NK-92 treated with Interleukin-12 subunit alpha and Interleukin-12 subunit beta, amount 100 ng/mL, for 24 hours (cell line): ENCODE measurements around the gene CEMIP2.

Experiments
- DNase-seq: peaks from one replicate; lab custom pipeline; 2025; lab: John Stamatoyannopoulos, UW

The CEMIP2 gene

DNA sequence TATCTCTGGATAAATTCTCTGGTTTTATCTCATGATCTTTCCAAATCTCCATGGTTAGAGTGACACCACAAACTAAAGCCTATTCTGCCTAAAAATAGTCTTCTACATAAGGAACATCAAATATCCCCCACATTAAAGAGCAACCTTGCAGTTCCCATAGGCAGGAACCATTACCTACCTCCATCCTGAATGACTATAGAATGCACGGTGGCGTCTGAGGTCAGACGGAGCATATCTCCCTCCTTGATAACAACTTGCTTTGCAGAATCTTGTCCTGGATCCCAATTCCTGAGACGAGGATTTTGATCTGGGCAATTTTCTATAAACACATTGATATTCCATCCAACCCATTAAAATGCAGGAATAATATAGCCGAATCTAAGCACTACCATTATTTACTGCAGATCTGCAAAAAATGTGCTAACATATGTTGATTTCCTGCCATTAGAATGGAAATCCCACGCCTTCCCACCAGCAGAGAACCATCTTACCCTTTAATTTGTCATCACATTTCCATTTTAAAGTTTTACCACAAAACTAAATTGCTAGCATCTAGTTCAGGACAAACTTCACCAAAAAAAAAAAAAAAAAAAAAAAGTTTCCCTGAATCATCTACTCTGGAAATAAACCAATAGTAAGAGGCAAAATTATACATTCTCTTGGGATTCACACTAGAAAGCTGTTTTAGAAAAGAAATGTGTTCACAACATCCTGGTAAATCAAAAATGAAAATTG, 22.1 kb downstream of the CEMIP2 start:
- DNase-seq = no peak

DNA sequence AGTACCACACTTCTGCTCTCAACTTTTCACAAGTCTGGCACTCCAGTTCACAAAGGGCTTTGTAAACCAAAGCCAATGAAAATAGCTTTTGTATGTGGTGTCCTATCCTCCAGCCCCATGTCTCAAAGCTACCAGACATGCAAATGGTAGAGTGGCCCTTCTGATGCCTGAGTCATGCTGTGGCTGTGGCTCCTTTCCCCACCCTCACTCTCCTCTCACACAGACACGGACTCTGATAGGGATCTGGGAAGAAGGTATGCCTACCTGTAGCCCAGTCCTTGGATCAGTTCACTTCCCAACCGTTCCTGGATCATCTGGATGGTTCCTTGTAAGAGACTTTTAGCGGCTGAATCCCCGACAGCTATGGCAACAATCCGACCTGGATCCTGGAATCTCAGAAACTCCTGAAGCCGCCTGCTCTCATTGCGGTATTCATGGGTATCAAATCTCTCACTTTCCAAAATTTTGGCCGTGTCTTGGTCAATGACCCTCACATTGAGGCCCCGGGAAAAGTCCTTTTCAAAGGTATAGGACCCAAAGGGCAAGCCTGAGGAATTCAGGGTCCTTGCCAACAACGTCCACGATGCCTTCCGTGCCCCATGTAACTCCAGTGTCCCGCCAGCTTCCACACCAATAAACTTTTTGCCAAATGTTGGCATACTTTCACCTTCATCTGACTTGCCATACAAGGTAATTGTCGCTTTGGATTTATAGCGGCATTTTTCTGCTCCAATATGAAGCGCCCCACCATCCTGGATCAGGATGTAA, 23.4 kb downstream of the CEMIP2 start:
- DNase-seq = no peak

DNA sequence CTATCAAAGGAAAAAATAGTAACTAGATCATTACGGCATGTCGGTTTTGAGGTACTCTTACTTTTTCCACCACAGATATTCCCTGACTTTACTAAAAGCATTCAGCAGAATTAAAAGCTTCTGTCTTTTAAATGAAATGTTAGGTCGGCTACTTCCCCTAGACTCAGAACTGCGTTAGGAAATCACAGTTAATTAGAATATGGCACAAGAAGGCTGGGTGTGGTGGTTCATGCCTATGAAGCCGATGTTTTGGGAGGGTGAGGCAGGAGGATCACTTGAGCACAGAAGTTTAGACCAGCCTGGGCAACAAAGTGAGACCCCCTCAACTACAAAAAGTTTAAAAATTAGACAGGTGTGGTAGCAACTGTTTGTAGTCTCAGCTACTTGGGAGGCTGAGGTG, 24.4 kb downstream of the CEMIP2 start:
- DNase-seq = no peak

DNA sequence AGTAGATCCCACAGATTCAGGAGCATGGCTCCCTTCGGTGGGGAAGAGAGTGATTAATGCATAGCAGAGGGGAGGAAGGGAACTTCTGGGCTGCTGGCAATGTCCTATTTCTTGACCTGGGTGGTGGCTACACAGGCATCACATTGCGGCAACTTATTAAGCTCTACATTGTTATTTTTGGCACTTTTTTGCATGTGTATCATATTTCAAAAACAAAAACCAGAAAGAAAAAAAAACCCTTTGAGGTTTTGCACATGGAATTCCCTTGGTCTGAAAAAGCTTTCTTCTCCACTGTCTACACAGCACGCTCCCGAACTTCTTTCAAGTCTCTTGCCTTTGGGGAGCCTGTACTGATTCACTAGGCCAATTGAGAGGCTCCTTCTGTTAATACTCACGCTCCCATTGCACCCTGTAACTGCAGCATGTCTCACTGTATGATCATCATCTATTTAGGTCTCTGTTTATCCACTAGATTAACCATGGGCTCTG, 25.1 kb downstream of the CEMIP2 start:
- DNase-seq = no peak

DNA sequence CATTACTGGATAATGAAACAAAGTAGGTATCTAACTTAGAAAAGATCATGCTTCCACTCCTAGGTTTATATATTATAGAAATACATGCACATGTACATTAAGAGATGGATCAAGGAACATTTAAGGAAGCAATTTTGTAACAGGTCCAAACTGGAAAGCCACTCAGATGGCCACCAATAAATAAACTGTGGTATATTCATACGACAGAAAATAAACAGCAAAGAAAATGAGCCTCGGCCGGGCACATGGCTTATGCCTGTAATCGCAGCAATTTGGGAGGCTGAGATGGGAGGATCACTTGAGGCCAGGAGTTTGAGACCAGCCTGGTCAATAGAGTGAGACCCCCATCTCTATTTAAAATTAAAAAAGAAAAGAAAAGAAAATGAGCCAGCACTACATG, 25.6 kb downstream of the CEMIP2 start:
- no peak for DNase-seq

DNA sequence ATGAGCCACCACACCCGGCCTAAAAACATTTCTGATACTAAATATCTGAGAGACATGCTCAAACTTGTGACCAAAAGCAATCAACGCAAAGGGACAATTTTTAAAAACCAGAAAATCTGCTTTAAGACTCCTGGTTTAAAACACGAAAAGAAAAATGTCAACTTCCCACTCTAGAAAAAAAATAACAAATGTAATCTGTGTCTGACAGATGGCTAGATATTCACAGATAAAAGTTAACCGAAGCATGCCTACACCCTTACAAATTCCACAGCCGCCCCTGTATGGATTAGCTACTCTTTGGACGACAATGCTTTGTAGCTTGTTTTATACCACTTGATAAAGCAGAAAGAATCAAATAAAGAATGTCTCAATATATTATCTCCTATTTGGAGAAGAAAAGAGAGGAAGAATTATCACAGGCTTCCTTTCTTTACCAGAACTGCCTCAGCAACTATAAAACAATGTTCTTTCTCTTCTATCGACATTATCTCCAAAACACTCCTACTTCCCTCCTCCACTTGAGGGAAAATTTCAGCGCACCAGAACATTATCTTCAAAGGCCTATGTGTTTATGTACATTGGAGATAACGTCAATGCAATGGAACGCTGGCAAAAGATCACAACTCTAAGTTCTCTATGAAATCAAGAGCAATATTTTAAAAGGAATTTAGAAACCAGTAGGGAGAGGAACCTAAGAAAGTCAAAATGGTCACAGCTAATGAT, 26.2 kb downstream of the CEMIP2 start:
- no peak for DNase-seq

DNA sequence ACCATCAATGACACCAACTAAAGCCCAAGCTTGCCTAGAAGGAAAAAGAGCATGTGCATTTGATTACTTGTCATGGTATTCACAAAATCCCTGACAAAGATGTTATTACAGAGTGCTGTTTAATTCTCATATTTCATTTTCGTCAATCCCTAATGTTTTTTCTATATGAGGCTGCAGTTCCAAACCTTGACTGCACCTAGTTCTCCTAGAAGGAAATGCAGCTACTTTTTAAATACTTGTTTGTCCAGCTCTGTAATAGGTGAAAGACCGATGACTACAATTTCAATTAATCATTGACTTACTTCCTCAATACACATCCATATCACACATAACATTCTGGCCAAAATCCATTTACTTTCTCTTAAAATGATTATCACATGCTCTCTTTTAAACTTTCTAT, 28.1 kb downstream of the CEMIP2 start:
- no peak for DNase-seq

DNA sequence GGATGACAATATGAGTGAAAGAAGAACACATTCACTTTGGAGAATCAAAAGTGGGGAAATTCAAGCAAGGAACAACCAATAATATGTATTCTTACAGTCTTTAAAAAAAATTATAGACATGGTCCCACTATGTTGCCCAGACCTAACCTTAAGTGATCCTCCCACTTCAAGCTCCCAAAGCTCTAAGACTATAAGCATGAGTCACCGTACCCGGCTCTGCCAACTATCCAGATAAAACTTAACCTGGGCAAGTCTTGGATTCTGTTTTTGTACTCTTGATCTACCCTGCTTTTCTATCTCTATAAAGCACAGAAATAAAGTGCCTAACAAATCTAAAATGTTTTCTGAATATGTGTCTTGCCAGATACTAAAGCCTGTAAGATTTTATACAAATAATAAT, 30.9 kb downstream of the CEMIP2 start:
- no peak for DNase-seq

DNA sequence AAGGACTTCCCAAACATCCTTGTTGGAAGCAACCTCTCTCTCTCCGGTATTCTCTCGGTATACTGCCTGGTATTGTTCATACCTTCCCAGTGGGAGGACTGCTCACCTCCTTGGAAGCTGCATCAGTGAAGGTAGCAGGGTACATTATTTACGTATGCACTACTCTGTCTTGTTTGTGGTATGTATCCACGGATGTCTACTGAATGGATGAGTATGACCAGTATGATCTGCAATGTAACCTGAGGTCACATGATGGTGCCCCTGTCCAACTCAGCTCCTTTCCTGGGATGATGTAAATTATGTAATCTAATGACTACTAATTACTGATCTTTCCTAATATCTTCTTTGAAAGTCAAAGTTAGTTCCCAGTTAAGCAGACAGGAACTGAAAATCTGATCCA, 32.1 kb downstream of the CEMIP2 start:
- DNase-seq = no peak

DNA sequence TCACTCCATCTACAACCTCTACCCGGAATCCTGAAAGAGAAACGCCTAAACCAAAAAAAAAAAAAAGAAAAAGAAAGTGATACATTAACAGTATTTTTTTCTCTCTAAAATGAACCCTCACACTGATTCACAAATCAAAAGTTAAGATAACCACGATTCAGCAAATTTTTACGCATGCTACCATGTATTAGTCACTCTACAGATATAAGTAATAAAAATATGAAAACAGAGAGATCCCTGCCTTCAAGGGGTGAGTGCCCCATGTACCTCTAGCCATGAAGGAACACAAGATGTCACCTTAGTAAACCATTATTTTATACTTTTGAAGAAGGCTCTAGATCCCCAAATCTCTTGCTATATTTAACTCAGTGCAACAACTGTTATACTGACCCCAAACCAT, 33.4 kb downstream of the CEMIP2 start:
- DNase-seq = no peak

DNA sequence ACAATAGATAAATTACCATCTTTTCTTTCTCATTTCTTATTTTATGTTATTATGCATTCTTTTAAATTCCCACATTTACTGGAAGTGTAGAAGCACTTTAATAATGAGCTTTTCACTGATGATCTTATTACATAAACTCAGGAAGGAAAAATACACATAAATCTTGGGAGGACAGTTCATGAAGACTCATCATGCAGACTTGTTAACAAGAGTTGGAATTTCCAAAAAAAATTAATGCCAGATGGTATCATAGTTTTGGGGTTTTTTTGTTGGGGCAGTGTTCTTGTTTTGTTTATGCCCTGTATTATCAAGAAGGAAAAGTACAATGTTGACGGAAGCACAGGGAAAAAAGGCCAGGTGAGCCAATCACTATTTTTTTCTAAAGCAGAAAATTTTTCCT, 35.1 kb downstream of the CEMIP2 start:
- no peak for DNase-seq

DNA sequence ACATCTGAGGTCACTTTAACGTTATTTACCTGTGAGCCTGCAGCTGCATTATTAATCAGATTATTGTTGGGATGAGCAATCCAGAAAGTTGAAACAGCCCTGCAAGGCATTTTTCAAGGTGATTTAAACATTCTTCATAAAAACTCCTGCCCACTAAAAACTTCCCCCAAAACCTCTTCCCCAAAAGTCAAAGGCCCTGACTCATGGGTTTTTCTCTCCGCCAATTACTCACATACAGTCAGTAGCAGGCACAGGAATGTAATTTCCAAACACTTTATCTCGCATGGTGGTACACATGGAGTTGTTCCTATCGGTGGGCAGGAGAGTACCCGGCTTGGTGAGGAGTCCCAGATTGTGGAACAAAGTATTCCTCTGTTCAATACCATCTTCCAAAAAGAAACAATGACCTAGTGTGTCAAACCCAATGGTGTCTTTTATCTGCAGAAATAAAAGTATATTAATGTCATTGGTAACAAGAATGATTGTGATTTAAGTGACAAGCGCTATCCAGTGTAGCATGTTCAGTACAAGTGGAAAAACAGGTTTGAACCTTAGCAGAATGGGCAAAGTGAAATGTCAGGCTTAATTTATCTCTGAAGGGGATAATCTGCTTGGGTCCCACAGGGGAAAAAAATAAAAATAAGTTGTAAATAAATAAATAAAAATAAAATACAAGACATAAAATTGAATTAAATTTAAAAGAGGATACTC, 38.3 kb downstream of the CEMIP2 start:
- no peak for DNase-seq

DNA sequence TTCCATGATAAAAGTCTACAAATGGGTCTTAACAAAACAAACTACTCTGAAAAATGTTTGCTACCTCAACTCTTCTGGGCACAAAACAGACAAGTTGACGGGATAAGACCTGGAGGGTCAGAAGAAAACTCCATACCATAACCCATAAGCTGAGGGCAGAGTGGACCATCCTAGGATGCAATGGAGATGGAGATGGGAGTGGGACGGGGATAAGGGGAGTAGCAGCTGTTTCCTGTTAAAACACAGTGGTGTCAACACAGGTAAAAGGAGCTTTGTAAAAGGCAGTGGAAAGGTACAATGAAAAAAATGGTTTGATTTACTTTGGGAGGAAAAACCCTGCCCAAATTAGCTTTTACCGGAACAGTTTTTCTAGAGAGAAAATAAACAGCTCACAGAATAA, 41.6 kb downstream of the CEMIP2 start:
- no peak for DNase-seq

DNA sequence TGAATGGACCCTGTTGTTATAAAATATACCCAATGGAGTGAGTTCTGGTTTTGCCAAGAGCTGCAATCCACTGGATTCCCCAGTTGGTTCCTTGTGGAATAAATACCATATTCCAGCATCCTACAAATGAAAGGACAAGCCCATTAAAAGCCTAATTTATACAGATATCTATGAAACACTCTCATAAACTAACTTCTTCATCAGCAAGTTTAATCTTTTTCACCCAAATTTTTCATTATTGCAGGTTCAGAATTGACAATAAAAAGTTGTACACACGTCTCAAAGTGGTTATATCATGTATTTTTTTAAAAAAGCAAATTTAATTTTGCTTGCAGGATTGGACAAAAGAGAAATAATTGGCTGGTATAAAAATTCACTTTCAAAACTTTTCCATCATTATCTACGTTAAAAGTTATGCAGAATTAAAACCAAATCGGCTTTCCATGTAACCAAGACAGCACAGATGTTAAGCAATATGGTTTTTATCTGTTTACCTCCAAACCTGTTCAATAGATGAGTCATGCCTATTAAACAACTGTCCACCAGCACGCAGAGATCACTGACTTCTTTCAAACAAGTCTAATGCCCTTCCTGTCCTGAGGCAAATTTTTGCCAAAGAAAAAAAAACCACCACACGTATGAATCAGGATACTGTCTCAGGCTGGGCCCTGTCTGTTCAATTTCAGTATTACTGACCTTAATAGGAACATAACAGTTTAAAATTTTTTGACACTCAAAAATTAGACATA, 42.5 kb downstream of the CEMIP2 start:
- no peak for DNase-seq

DNA sequence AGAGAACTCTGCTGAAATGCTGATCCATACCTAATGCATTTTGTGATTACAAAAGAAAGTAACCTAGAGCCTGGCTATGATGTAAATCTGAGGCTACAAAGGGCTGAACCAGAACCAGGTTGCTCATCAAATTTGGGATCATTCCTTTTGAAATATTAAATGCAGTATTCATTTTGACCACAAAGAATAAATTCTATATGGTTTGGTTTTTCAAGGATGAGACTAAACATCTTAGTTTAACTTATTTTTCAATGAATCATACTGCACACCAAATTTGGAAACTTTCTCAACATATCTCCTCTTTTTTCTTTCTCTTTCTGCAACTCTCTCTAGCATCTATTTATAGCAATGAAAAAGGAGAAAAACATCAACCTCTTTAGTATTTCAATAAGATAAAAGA, 46.5 kb downstream of the CEMIP2 start:
- DNase-seq = no peak

DNA sequence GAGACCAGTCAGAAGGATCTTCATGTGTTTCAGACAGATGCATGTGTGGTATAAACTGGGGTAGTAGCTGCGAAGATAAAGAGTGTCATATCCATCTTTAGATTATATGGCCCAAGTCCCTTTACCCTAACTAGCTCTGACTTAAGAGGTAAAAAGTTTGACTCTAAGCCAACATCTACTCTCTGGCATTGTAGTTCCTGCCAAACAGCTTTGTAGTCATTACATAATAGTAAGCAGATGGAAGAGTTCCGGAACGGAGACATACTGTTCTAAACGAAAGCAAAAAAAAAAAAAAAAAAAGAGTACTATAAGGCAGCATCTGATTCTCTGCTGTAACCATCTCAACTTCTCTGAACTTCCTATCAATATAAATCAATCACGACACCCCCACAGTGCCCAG, 48.8 kb downstream of the CEMIP2 start:
- no peak for DNase-seq

DNA sequence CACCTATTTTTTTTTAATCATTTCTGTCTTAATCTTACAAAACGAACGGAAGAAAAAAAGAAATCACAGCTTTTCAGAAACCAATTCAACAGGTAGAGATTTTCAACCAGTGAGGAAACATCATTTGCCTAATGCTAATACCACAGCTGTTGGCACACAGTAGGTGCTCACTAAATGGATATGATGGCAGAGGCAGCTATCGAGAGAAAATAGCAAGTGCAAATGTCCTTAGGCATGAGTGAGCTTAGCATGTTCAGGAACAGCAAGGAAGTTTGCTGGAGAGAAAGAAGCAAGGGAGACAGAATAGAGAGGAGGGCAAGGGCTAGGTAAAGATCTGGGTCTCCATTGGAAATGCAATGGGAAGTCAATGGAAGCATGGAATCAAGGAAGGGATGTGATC, 49.2 kb downstream of the CEMIP2 start:
- no peak for DNase-seq

DNA sequence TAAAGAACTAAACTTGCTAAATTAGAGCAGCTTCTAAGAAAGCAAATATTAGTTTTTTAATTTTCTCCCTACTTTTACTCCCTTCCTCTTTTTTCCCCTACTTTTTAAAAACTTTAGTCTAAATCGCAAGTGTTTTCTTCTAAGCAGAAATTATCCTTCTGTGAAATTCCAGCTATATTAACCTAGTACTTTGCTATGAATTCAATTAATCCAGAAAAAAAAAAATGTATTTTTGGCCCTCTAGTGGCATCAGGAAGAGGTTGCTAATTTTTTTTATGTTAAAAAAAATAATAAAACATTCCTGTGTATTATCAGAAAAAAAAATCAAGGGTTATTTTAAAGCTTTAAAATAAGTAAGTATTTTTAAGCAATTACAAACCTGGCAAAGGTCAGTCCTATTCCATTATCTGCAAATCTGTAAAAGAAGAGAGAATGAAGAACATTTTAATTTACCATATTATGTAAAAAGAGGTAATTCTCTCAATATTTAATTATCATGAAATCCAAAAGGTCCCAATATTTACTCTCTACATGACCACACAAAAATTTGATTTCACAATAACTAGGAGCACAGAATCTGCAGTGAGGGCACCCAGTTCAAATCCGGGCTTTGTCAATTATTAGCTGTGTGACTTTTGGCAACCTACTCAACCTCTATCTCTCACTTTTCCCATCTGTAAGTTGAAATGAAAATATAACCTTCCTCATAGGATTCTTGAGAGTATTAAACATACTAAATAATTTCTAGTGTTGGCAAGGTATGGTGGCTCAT, 52.0 kb downstream of the CEMIP2 start:
- no peak for DNase-seq

DNA sequence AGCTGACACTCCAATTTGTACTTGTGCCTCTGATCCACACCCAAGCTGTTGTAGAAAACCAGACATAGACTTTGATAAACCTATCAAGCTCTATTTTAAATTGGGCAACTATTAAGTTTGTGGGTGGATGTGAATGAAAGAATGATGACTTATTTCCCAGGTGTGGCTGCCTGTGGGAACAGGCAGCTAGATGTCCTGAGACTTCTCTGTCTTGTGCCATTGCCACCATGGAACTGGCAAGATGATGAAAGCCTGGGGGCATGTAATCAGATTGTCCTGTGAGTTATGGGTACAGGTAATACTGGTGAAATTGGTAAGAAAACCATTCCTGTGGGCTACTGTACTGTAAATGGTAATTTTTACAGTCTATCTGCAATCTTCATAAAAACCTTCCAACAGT, 57.5 kb downstream of the CEMIP2 start:
- no peak for DNase-seq

DNA sequence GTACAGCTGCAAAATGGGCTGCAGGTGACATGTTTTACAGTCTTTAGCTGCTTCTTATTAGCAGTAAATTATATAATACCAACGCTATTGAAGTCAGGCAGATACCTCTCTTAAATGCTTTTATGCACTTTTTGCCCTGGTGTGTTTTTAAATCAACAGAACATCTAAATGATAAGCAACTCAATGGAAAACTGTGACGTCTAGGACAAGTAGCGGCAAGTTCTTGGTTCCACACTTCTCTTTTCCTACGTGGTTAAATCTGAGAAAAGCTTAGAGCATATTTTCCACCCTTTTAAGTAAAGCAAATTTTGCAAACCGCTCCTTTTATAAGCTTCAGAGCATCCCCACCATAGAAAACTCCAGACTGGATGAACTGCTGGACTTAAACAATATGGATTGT, 58.1 kb downstream of the CEMIP2 start:
- no peak for DNase-seq

DNA sequence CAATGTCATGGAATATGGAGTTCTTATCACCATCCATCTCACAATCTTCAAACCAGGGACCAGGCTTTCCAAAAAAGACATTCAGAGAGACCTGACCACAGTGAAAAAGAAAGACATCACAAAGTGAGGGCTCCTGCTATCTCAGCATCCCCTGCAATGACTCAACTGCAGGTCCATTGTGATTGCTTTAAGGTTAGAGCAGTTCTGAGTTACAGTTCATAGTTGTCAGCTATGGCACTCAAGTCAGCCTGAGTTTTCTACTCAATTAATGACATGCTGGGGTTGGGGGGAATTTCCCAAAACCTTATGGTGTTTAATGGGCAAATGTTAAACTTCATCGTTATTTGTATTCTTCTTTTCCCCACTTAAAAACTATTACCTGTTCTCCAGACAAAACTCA, 58.9 kb downstream of the CEMIP2 start:
- no peak for DNase-seq
